HEK293 (cell line): ENCODE measurements around the gene TTLL11.

Source experiments
- CTCF ChIA-PET: fragments of 350-600 bp; formaldehyde crosslinking; extraction: SDS; loops from one replicate; lab custom pipeline; 2021; ENCODE audit warnings: antibody characterized with exemption; lab: Yijun Ruan, JAX
- POLR2A ChIA-PET: fragments of 300-600 bp; formaldehyde crosslinking; extraction: SDS; loops from one replicate; lab custom pipeline; 2020; ENCODE audit warnings: antibody characterized with exemption, inconsistent platforms; lab: Yijun Ruan, JAX
- H3K27ac ChIP-seq: fragments of 200-500 bp; sonication (Bioruptor generic); 2 replicates; pipeline ENCODE4 v1.5.1; 2014; ENCODE audit warnings: low read depth, low read length, control low read depth, inconsistent platforms; ENCODE audit errors: extremely low read depth
- H3K36me3 ChIP-seq, 2 experiments: fragments of 200-500 bp in 1 of 2; sonication (Bioruptor generic) in 1 of 2; 1 replicate in 1 of 2; 2 replicates in 1 of 2; pipeline ENCODE4 v1.5.1; 2014 to 2017; ENCODE audit warnings: inconsistent platforms in 2 of 2, low read length in 2 of 2; ENCODE audit not compliant: control insufficient read depth in 2 of 2, insufficient read depth in 1 of 2
- H3K4me1 ChIP-seq: fragments of 200-500 bp; sonication (Bioruptor generic); 2 replicates; pipeline ENCODE4 v1.5.1; 2014; ENCODE audit warnings: mild to moderate bottlenecking, low read length, inconsistent platforms; ENCODE audit not compliant: control insufficient read depth, insufficient read depth
- H3K4me3 ChIP-seq: 2 replicates; pipeline ENCODE4 v1.5.1; 2011; ENCODE audit warnings: low read depth, mild to moderate bottlenecking, control low read depth, low read length, moderate library complexity
- H3K9me3 ChIP-seq: fragments of 200-500 bp; sonication (Bioruptor generic); 2 replicates; pipeline ENCODE4 v1.5.1; 2014; ENCODE audit warnings: low read depth, low read length, inconsistent platforms; ENCODE audit not compliant: control insufficient read depth, insufficient read depth
- AEBP2 ChIP-seq: fragments of 450-650 bp; formaldehyde crosslinking; IDR thresholded peaks from 2 replicates; pipeline ENCODE4 v1.5.1; 2016; ENCODE audit warnings: missing biosample characterization, missing genetic modification characterization, borderline replicate concordance
- GFI1B ChIP-seq: fragments of 450-650 bp; formaldehyde crosslinking; IDR thresholded peaks from 2 replicates; pipeline ENCODE4 v1.5.1; 2016; ENCODE audit warnings: missing biosample characterization, missing genetic modification characterization
- KLF10 ChIP-seq: fragments of 450-650 bp; IDR thresholded peaks from 2 replicates; pipeline ENCODE4 v1.5.1; 2018; ENCODE audit warnings: missing biosample characterization, mild to moderate bottlenecking, missing genetic modification characterization
- KLF16 ChIP-seq: fragments of 450-650 bp; formaldehyde crosslinking; IDR thresholded peaks from 2 replicates; pipeline ENCODE4 v1.5.1; 2017; ENCODE audit warnings: missing biosample characterization, missing genetic modification characterization
- KLF7 ChIP-seq: fragments of 450-650 bp; formaldehyde crosslinking; IDR thresholded peaks from 2 replicates; pipeline ENCODE4 v1.5.1; 2016; ENCODE audit warnings: missing biosample characterization, missing genetic modification characterization, borderline replicate concordance
- MYNN ChIP-seq: fragments of 450-650 bp; formaldehyde crosslinking; IDR thresholded peaks from 2 replicates; pipeline ENCODE4 v1.5.1; 2016; ENCODE audit warnings: missing biosample characterization, missing genetic modification characterization, borderline replicate concordance
- REPIN1 ChIP-seq: fragments of 450-650 bp; formaldehyde crosslinking; IDR thresholded peaks from 2 replicates; pipeline ENCODE4 v1.5.1; 2017; ENCODE audit warnings: missing biosample characterization, missing genetic modification characterization, low read depth
- YY2 ChIP-seq: fragments of 450-650 bp; formaldehyde crosslinking; IDR thresholded peaks from 2 replicates; pipeline ENCODE4 v1.5.1; 2016; ENCODE audit warnings: missing biosample characterization, missing genetic modification characterization
- ZBTB7A ChIP-seq: fragments of 450-650 bp; formaldehyde crosslinking; IDR thresholded peaks from 2 replicates; pipeline ENCODE4 v1.5.1; 2016; ENCODE audit warnings: low read depth, missing biosample characterization, missing genetic modification characterization
- ZNF10 ChIP-seq: fragments of 450-650 bp; formaldehyde crosslinking; IDR thresholded peaks from 2 replicates; pipeline ENCODE4 v1.5.1; 2017; ENCODE audit warnings: missing biosample characterization, missing genetic modification characterization
- ZNF2 ChIP-seq: fragments of 450-650 bp; formaldehyde crosslinking; IDR thresholded peaks from 2 replicates; pipeline ENCODE4 v1.5.1; 2016; ENCODE audit warnings: missing biosample characterization, missing genetic modification characterization
- ZNF366 ChIP-seq: fragments of 450-650 bp; formaldehyde crosslinking; conservative IDR thresholded peaks from 2 replicates; pipeline ENCODE4 v1.5.1; 2016; ENCODE audit warnings: missing biosample characterization, missing genetic modification characterization
- ZNF521 ChIP-seq: fragments of 450-650 bp; formaldehyde crosslinking; IDR thresholded peaks from 2 replicates; pipeline ENCODE4 v1.5.1; 2017; ENCODE audit warnings: missing biosample characterization, mild to moderate bottlenecking, missing genetic modification characterization
- ZNF530 ChIP-seq: fragments of 450-650 bp; formaldehyde crosslinking; IDR thresholded peaks from 2 replicates; pipeline ENCODE4 v1.5.1; 2016; ENCODE audit warnings: low read depth, missing biosample characterization, missing genetic modification characterization
- ZNF621 ChIP-seq: fragments of 450-650 bp; formaldehyde crosslinking; IDR thresholded peaks from 2 replicates; pipeline ENCODE4 v1.5.1; 2017; ENCODE audit warnings: missing biosample characterization, missing genetic modification characterization
- ZNF660 ChIP-seq: fragments of 450-650 bp; IDR thresholded peaks from 2 replicates; pipeline ENCODE4 v1.5.1; 2018; ENCODE audit warnings: missing biosample characterization, mild to moderate bottlenecking, missing genetic modification characterization
- ZNF704 ChIP-seq: fragments of 450-650 bp; formaldehyde crosslinking; IDR thresholded peaks from 2 replicates; pipeline ENCODE4 v1.5.1; 2016; ENCODE audit warnings: missing biosample characterization, missing genetic modification characterization
- ZNF707 ChIP-seq: fragments of 450-650 bp; formaldehyde crosslinking; IDR thresholded peaks from 2 replicates; pipeline ENCODE4 v1.5.1; 2016; ENCODE audit warnings: missing biosample characterization, missing genetic modification characterization
- ZNF792 ChIP-seq: fragments of 450-650 bp; formaldehyde crosslinking; IDR thresholded peaks from 2 replicates; pipeline ENCODE4 v1.5.1; 2016; ENCODE audit warnings: missing biosample characterization, missing genetic modification characterization
- TF ChIP-seq, protein P1 (sequence below): fragments of 450-650 bp; formaldehyde crosslinking; IDR thresholded peaks from 2 replicates; pipeline ENCODE4 v1.5.1; 2016; ENCODE audit warnings: missing biosample characterization, missing genetic modification characterization
- TF ChIP-seq, protein P2 (sequence below): fragments of 450-650 bp; formaldehyde crosslinking; IDR thresholded peaks from 2 replicates; pipeline ENCODE4 v1.5.1; 2016; ENCODE audit warnings: missing biosample characterization, missing genetic modification characterization
- TF ChIP-seq, protein P3 (sequence below): fragments of 450-650 bp; formaldehyde crosslinking; IDR thresholded peaks from 2 replicates; pipeline ENCODE4; 2016; ENCODE audit warnings: missing biosample characterization, missing genetic modification characterization
- TF ChIP-seq, protein P4 (sequence below): fragments of 450-650 bp; formaldehyde crosslinking; IDR thresholded peaks from 2 replicates; pipeline ENCODE4 v1.5.1; 2016; ENCODE audit warnings: missing biosample characterization, missing genetic modification characterization

Gene TTLL11

GRCh38 chr9:121937240-121937639, 155.9 kb downstream of the TTLL11 start:
- TF ChIP-seq ZNF2 (tag by site-specific recombination) (no peak), AEBP2 (no peak)
- H3K27ac ChIP-seq, result no peak overlapping the region
- no peak overlapping the region for H3K4me3 ChIP-seq
- ChIA-PET CTCF (no interaction called here), POLR2A (no interaction called here)
- no peaks in the 10 kb centered on the region for H3K4me1 ChIP-seq
- no peaks in the 10 kb centered on the region for H3K9me3 ChIP-seq
- no peaks in the 10 kb centered on the region for H3K36me3 ChIP-seq

DNA sequence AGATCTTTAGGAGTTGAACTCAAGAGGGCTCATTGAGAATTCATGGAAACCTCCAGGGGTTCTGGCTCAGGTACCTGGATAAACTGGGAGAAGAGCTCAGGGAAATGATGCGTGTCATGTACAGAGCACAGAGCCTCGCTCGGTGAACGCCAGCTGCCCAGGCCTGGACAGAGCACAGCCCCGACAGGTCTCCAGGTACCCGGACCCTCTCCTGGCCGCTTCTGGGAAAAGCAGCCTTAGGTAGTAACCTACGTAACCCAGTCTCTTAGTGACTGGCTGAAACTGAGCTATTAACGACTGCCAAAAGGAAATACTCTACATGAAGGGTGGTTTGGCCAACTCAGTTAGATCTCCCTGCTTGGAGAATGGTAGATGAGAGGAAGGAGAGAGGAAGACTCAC, 157.4 kb downstream of the TTLL11 start:
- CTCF ChIA-PET, result interaction anchor here (0.6 kb wide), 2 partner anchors 12 to 391 kb away, joined by 3 to 4 read pairs; no protein-coding TSS in a partner anchor
- Histone ChIP-seq H3K27ac (no peak overlapping the region), H3K4me1 (no peaks in the 10 kb centered on the region), H3K4me3 (no peak overlapping the region), H3K36me3 (no peaks in the 10 kb centered on the region), H3K9me3 (no peaks in the 10 kb centered on the region)
- no peak for TF ChIP-seq KLF16 (tag by site-specific recombination)
- TF ChIP-seq ZNF10 (tag by site-specific recombination), result no peak
- TF ChIP-seq, protein P1, sequence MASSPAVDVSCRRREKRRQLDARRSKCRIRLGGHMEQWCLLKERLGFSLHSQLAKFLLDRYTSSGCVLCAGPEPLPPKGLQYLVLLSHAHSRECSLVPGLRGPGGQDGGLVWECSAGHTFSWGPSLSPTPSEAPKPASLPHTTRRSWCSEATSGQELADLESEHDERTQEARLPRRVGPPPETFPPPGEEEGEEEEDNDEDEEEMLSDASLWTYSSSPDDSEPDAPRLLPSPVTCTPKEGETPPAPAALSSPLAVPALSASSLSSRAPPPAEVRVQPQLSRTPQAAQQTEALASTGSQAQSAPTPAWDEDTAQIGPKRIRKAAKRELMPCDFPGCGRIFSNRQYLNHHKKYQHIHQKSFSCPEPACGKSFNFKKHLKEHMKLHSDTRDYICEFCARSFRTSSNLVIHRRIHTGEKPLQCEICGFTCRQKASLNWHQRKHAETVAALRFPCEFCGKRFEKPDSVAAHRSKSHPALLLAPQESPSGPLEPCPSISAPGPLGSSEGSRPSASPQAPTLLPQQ, result no peak
- TF ChIP-seq ZNF704 (tag by site-specific recombination), result no peak
- no peak for TF ChIP-seq ZNF660 (tag by site-specific recombination)
- no peak for TF ChIP-seq YY2 (tag by site-specific recombination)
- TF ChIP-seq ZNF707 (tag by site-specific recombination), result no peak
- TF ChIP-seq ZNF521 (tag by site-specific recombination), result no peak
- no peak for TF ChIP-seq ZNF366 (tag by site-specific recombination)
- POLR2A ChIA-PET, result no interaction called here

DNA sequence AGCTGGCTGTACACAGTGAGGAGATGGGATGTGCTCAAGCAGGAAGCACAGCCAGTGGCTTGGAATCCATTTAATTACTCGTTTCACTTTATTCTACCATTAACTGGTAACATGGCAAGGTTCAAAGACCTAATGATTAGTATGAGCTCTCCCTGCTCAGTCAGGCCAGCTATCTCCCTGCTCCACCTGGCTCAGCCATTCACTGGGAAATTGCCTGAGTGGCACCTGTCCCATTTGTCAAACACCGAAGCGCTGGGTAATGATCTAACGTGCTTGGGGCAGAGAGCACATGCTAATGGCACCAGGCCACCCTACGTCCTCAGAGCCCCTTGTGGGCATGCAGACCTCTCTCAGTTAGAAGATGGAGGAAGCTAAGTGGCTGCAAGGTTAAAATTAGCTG, 162.2 kb downstream of the TTLL11 start:
- Histone ChIP-seq H3K27ac (no peak overlapping the region), H3K36me3 (no peaks in the 10 kb centered on the region), H3K9me3 (no peaks in the 10 kb centered on the region), H3K4me3 (no peak overlapping the region), H3K4me1 (no peaks in the 10 kb centered on the region)
- CTCF ChIA-PET, result interaction anchor here (0.5 to 3.9 kb wide), 15 partner anchors 9 to 474 kb away, joined by 3 to 17 read pairs (median 4); no protein-coding TSS in a partner anchor
- POLR2A ChIA-PET, result no interaction called here
- no peak for TF ChIP-seq ZNF621 (tag by site-specific recombination)
- no peak for TF ChIP-seq MYNN
- TF ChIP-seq ZNF792 (tag by site-specific recombination), result no peak
- TF ChIP-seq GFI1B (tag by site-specific recombination), result no peak
- TF ChIP-seq KLF10 (tag by site-specific recombination), result no peak
- TF ChIP-seq, protein P2, sequence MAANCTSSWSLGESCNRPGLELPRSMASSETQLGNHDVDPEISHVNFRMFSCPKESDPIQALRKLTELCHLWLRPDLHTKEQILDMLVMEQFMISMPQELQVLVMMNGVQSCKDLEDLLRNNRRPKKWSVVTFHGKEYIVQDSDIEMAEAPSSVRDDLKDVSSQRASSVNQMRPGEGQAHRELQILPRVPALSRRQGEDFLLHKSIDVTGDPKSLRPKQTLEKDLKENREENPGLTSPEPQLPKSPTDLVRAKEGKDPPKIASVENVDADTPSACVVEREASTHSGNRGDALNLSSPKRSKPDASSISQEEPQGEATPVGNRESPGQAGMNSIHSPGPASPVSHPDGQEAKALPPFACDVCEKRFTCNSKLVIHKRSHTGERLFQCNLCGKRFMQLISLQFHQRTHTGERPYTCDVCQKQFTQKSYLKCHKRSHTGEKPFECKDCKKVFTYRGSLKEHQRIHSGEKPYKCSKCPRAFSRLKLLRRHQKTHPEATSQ (tag by site-specific recombination), result no peak
- no peak for TF ChIP-seq ZBTB7A
- TF ChIP-seq, protein P3, sequence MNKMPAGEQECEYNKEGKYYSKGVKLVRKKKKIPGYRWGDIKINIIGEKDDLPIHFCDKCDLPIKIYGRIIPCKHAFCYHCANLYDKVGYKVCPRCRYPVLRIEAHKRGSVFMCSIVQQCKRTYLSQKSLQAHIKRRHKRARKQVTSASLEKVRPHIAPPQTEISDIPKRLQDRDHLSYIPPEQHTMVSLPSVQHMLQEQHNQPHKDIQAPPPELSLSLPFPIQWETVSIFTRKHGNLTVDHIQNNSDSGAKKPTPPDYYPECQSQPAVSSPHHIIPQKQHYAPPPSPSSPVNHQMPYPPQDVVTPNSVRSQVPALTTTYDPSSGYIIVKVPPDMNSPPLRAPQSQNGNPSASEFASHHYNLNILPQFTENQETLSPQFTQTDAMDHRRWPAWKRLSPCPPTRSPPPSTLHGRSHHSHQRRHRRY (tag by site-specific recombination), result no peak
- TF ChIP-seq ZNF530 (tag by site-specific recombination), result no peak
- no peak for TF ChIP-seq KLF7
- no peak for TF ChIP-seq REPIN1 (tag by site-specific recombination)
- TF ChIP-seq, protein P4, sequence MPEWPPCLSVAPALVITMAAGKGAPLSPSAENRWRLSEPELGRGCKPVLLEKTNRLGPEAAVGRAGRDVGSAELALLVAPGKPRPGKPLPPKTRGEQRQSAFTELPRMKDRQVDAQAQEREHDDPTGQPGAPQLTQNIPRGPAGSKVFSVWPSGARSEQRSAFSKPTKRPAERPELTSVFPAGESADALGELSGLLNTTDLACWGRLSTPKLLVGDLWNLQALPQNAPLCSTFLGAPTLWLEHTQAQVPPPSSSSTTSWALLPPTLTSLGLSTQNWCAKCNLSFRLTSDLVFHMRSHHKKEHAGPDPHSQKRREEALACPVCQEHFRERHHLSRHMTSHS, result no peak
